CD4-positive, alpha-beta T cell treated with Interleukin-21 for 1 hour (primary cell): ENCODE results near the gene ZNF438.

Source experiments
- DNase-seq: peaks from one replicate; pipeline ENCODE4 v3.0.0-alpha.2; 2020

Gene ZNF438

GRCh38 chr10:30873411-30873810 is 158.3 kb downstream of the ZNF438 start:
- DNase-seq, result no peak

- DNase-seq, result no peak
Measured at GRCh38 chr10:30870896-30871295, 160.8 kb downstream of the ZNF438 start.

- DNase-seq, result no peak
Measured at GRCh38 chr10:30869566-30869965, 162.1 kb downstream of the ZNF438 start.

GRCh38 chr10:30868611-30869010 is 163.1 kb downstream of the ZNF438 start:
- DNase-seq, result no peak

- DNase-seq, result no peak
Measured at GRCh38 chr10:30866896-30867295, 164.8 kb downstream of the ZNF438 start.

GRCh38 chr10:30865141-30865926 is 166.3 kb downstream of the ZNF438 start:
- DNase-seq, result no peak

GRCh38 chr10:30863516-30864210 is 168.0 kb downstream of the ZNF438 start:
- DNase-seq, result no peak

GRCh38 chr10:30862486-30862885 is 169.2 kb downstream of the ZNF438 start:
- no peak for DNase-seq

- no peak for DNase-seq
Measured at GRCh38 chr10:30861976-30862375, 169.7 kb downstream of the ZNF438 start.

- DNase-seq, result no peak
Measured at GRCh38 chr10:30861221-30861620, 170.4 kb downstream of the ZNF438 start.

GRCh38 chr10:30858499-30858898 is 173.2 kb downstream of the ZNF438 start:
- DNase-seq, result no peak

- no peak for DNase-seq
Measured at GRCh38 chr10:30857803-30858202, 173.9 kb downstream of the ZNF438 start.

- no peak for DNase-seq
Measured at GRCh38 chr10:30855131-30855530, 176.5 kb downstream of the ZNF438 start.

- no peak for DNase-seq
Measured at GRCh38 chr10:30854656-30855055, 177.0 kb downstream of the ZNF438 start.

- no peak for DNase-seq
Measured at GRCh38 chr10:30853066-30853465, 178.6 kb downstream of the ZNF438 start.

- no peak for DNase-seq
Measured at GRCh38 chr10:30850776-30851175, 180.9 kb downstream of the ZNF438 start.

GRCh38 chr10:30849231-30850035 is 182.2 kb downstream of the ZNF438 start:
- DNase-seq, result no peak

- DNase-seq, result no peak
Measured at GRCh38 chr10:30848396-30849032, 183.2 kb downstream of the ZNF438 start.

GRCh38 chr10:30847642-30848041 is 184.0 kb downstream of the ZNF438 start:
- no peak for DNase-seq

- no peak for DNase-seq
Measured at GRCh38 chr10:30847199-30847598, 184.5 kb downstream of the ZNF438 start.

- no peak for DNase-seq
Measured at GRCh38 chr10:30846710-30847109, 185.0 kb downstream of the ZNF438 start.

GRCh38 chr10:30842894-30843293 is 188.8 kb downstream of the ZNF438 start:
- DNase-seq, result no peak

GRCh38 chr10:30842185-30842584 is 189.5 kb downstream of the ZNF438 start:
- DNase-seq, result no peak
